Ishikawa (cell line): ENCODE measurements around the gene LPP.

Experiments
- CEBPB ChIP-seq: IDR thresholded peaks from 2 replicates; pipeline ENCODE4 v1.6.1; 2012
- CREB1 ChIP-seq: IDR thresholded peaks from 2 replicates; pipeline ENCODE4 v1.6.1; 2012; ENCODE audit warnings: low read depth
- EGR1 ChIP-seq: IDR thresholded peaks from 2 replicates; pipeline ENCODE4 v1.6.1; 2012
- EP300 ChIP-seq: IDR thresholded peaks from 2 replicates; pipeline ENCODE4 v1.6.1; 2012; ENCODE audit warnings: borderline replicate concordance
- FOXM1 ChIP-seq: IDR thresholded peaks from 2 replicates; pipeline ENCODE4 v1.6.1; 2012; ENCODE audit warnings: low read depth, borderline replicate concordance
- MAX ChIP-seq: IDR thresholded peaks from 2 replicates; pipeline ENCODE4 v1.6.1; 2012
- NFIC ChIP-seq: IDR thresholded peaks from 2 replicates; pipeline ENCODE4 v1.6.1; 2012
- RAD21 ChIP-seq: IDR thresholded peaks from 2 replicates; pipeline ENCODE4 v1.6.1; 2012; ENCODE audit warnings: low read depth
- REST ChIP-seq: IDR thresholded peaks from 2 replicates; pipeline ENCODE4 v1.6.1; 2012; ENCODE audit warnings: low read depth, mild to moderate bottlenecking
- TAF1 ChIP-seq: IDR thresholded peaks from 2 replicates; pipeline ENCODE4 v1.6.1; 2012; ENCODE audit warnings: low read depth, mild to moderate bottlenecking
- TCF12 ChIP-seq: IDR thresholded peaks from 2 replicates; pipeline ENCODE4 v1.6.1; 2012; ENCODE audit warnings: low read depth
- TEAD4 ChIP-seq: IDR thresholded peaks from 2 replicates; pipeline ENCODE4 v1.6.1; 2012
- USF1 ChIP-seq: IDR thresholded peaks from 2 replicates; pipeline ENCODE4 v1.6.1; 2012
- YY1 ChIP-seq: IDR thresholded peaks from 2 replicates; pipeline ENCODE4 v1.6.1; 2012; ENCODE audit warnings: low read depth
- ZBTB7A ChIP-seq: IDR thresholded peaks from 2 replicates; pipeline ENCODE4 v1.6.1; 2012; ENCODE audit warnings: low read depth

Gene LPP

GRCh38 chr3:188279502-188280335 is 125.8 kb downstream of the LPP start:
- TF ChIP-seq CEBPB, result no peak
- peak; percentile 61 for TF ChIP-seq TEAD4
- peak; percentile 16; the same call in 1 of the 2 replicates for TF ChIP-seq RAD21
- TF ChIP-seq USF1, result no peak
- TF ChIP-seq EP300, result no peak
- TF ChIP-seq TCF12, result no peak

- TF ChIP-seq REST (no peak), NFIC (no peak), RAD21 (no peak), EGR1 (no peak), CEBPB (no peak), YY1 (no peak), MAX (no peak), CREB1 (no peak), TEAD4 (no peak), EP300 (no peak), TCF12 (no peak), TAF1 (no peak), FOXM1 (no peak), USF1 (no peak), ZBTB7A (no peak)
Measured at GRCh38 chr3:188280627-188281026, 126.7 kb downstream of the LPP start.

GRCh38 chr3:188282871-188283270 is 128.9 kb downstream of the LPP start:
- TF ChIP-seq TAF1 (no peak), REST (no peak)

GRCh38 chr3:188283347-188283746 is 129.4 kb downstream of the LPP start:
- TF ChIP-seq NFIC (no peak), YY1 (no peak), CEBPB (0 out of 2 replicates have a peak, but pooled peaks have one; percentile 22)

GRCh38 chr3:188284455-188285212 is 130.7 kb downstream of the LPP start:
- TF ChIP-seq ZBTB7A (no peak), EGR1 (no peak), TCF12 (no peak), FOXM1 (no peak), RAD21 (no peak), NFIC (no peak), MAX (no peak), TAF1 (no peak), CREB1 (no peak)

GRCh38 chr3:188286087-188286513 is 132.1 kb downstream of the LPP start:
- TF ChIP-seq MAX (no peak), ZBTB7A (no peak), NFIC (no peak), TEAD4 (no peak), REST (no peak), EGR1 (no peak), EP300 (no peak)
